Prostate gland (tissue), 2 donors: ENCODE measurements around the gene ATP8B3. TPM values are rescaled to one million over a fixed set of nuclear protein-coding genes. Genes with fewer than 3 reads are reported as not detected.
"Not testable (repeated sequence)": the region's sequence is repeated elsewhere in the genome, so short reads cannot be mapped to it uniquely, and the experiment has no call there.

Experiments used
- DNase-seq: peaks from one replicate; pipeline ENCODE4 v3.0.0-alpha.2; 2019; ENCODE audit warnings: low spot score
- H3K27ac ChIP-seq, 2 donors: fragments of 200-600 bp; sonication (generic); 2 replicates each; pipeline ENCODE4 v1.5.1; 2017 to 2019
- H3K27me3 ChIP-seq: fragments of 200-600 bp; sonication (generic); replicated peaks from 2 replicates; pipeline ENCODE4 v1.5.1; 2019; ENCODE audit not compliant: insufficient read depth
- H3K36me3 ChIP-seq, 2 donors: fragments of 200-600 bp; sonication (generic); 1 replicate in 1 of 2; 2 replicates in 1 of 2; pipeline versions ENCODE4 v1.5.1 to v1.8.1; 2017 to 2019
- H3K4me1 ChIP-seq: fragments of 200-600 bp; sonication (generic); replicated peaks from 2 replicates; pipeline ENCODE4 v1.5.1; 2019
- H3K4me3 ChIP-seq, 2 donors: fragments of 200-600 bp; sonication (generic); 2 replicates each; pipeline ENCODE4 v1.5.1; 2017 to 2019
- H3K9me3 ChIP-seq: fragments of 200-600 bp; sonication (generic); 2 replicates; pipeline ENCODE4 v1.5.1; 2017
- CTCF ChIP-seq, 4 experiments: fragments of 200-600 bp in 2 of 4; fragments of 450-650 bp in 2 of 4; sonication (generic) in 2 of 4; IDR thresholded peaks; 1 replicate in 3 of 4; 2 replicates in 1 of 4; pipeline ENCODE4 v1.5.1; 2016 to 2019; ENCODE audit warnings: antibody characterized with exemption in 4 of 4, mild to moderate bottlenecking in 2 of 4, moderate library complexity in 2 of 4
- POLR2A ChIP-seq: fragments of 450-650 bp; IDR thresholded peaks from one replicate; pipeline ENCODE4 v1.6.1; 2016; ENCODE audit warnings: antibody characterized with exemption, mild to moderate bottlenecking
- POLR2AphosphoS5 ChIP-seq: sonication (generic); formaldehyde crosslinking; IDR thresholded peaks from one replicate; pipeline ENCODE4 v1.6.1; 2017; ENCODE audit warnings: antibody characterized with exemption
- WGBS: methylation state at CpG from one replicate; pipeline ENCODE4 v1.1.5; 2018; 5-methylcytosine and 5-hydroxymethylcytosine counted together
- intact Hi-C: fragments of 100-400 bp; cut with DNase I; formaldehyde crosslinking; loops from one replicate; pipeline ENCODE4 v1.14.2; 2022
- total RNA-seq, 2 donors: library from RNA; depleted of rRNA; stranded (reverse); fragments of >200 nt; gene quantifications; one replicate each; pipeline ENCODE4 v1.1.0, GENCODE V29; 2016

ATP8B3 gene
- total RNA-seq, 2 donors from 2014 or later, result 0.18 to 4.7 TPM

DNA sequence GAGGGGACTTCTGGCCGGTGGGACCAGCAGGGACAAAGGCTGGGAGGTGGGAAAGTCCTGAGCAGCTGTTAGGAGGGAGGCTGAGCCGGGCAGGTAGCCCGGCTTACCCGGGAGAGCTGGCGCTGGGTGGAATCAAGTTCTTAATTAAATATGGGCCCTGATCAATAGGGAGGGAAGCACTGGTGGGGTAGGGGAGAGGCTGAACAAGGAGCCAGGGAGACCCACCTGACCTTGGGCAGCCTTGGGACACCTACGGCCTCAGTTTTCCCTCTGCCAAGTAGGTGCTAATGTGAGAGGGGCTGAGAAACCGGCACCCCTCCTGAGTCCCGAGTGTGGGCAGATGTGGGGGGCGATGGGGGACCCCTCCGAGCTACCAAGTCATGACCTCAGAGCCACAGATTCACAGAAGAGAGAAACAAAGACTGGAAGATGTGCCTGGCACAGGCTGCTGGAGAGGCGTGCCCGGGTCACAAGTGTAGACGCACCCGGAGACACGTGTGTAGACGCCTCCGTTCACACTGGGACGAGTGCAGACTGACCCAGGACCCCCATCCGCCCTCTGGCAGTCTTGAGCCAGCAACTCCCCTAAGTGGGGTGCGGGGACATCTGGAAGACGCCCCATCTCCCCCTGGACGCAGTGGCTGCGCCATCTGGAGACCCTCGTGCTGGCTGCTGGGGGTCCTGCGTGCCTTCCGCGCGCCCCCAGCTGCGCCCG lies 50.4 kb downstream of the ATP8B3 start:
- intact Hi-C loops, result loop anchor here (10.0 kb wide), 1 partner anchor 217 kb away; no protein-coding TSS in a partner anchor
- no peak for DNase-seq
- no peak overlapping the region for H3K27ac ChIP-seq
- no peaks in the 10 kb centered on the region for H3K4me1 ChIP-seq
- H3K36me3 ChIP-seq, result no peaks in the 10 kb centered on the region
- H3K9me3 ChIP-seq, result no peaks in the 10 kb centered on the region
- 3% methylated on average over 24 of the region's 30 CpGs for WGBS
- H3K27me3 ChIP-seq, result peaks cover 81% of the 10 kb centered on the region
- no peak overlapping the region for H3K4me3 ChIP-seq
- TF ChIP-seq POLR2AphosphoS5 (no peak), POLR2A (no peak), CTCF (IDR thresholded peaks at IDR 0.05) (no peak)

DNA sequence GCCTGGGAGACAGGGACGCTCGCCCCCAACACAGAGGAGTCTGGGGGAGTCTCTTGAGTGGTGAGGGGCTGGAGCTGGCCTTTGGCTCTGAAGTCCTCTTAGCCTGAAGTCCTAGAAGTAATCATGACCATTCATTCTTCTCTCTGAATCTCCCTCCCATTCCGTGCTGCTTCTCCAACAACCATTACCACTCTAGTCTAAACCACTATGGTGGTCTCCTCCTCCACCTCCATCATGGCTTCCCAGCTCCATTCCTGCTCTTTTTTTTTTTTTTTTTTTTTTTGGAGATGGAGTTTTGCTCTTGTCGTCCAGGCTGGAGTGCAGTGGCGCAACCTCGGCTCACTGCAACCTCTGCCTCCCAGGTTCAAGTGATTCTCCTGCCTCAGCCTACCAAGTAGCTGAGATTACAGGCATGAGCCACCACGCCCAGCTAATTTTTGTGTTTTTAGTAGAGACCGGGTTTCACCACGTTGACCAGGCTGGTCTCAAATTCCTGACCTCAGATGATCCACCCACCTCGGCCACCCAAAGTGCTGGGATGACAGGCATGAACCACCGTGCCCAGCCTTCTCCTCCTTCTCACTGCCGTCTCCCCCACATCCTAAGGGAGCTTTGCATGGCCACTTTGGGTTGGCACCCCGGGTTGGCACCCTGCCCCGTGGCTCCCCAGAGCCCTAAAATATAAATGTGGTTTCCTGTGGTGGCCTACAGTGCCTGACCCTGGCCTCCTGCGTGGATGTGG lies 51.1 kb downstream of the ATP8B3 start:
- not testable (repeated sequence) for DNase-seq, H3K4me1 ChIP-seq, H3K4me3 ChIP-seq, H3K36me3 ChIP-seq, H3K27ac ChIP-seq, H3K9me3 ChIP-seq
- WGBS, result 13% methylated on average over 15 of the region's 15 CpGs
- intact Hi-C loops, result loop anchor here (10.0 kb wide), 1 partner anchor 216 kb away; no protein-coding TSS in a partner anchor
- H3K27me3 ChIP-seq, result peaks cover 83% of the 10 kb centered on the region

DNA sequence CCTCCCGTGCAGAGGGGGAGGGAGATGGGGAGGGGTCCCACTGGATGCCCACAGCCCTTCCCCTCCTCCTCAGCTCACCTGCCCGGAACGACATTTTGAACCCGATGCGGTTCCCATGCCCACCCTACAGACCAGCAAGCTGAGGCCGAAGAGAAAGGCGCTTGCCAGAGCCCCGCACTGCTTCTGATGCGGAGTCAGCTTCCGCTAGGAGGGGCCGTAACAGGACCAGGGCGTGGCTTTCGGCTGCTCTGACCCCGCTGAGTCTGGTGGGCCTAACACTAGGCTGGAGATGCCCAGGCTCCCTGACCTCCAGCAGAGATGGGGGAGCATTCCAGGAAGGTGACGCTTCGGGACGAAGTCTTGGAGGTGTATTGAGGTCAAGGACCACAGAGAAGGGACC lies 52.1 kb downstream of the ATP8B3 start:
- Histone ChIP-seq H3K4me3 (no peak overlapping the region), H3K4me1 (no peaks in the 10 kb centered on the region), H3K9me3 (no peaks in the 10 kb centered on the region), H3K36me3 (no peaks in the 10 kb centered on the region), H3K27ac (no peak overlapping the region), H3K27me3 (peaks cover 83% of the 10 kb centered on the region)
- no peak for DNase-seq
- 5% methylated on average over 12 of the region's 17 CpGs for WGBS
- no peak for TF ChIP-seq POLR2AphosphoS5
- TF ChIP-seq CTCF (IDR thresholded peaks at IDR 0.05), result no peak
- TF ChIP-seq POLR2A, result no peak
- intact Hi-C loops, result loop anchor here (10.0 kb wide), 1 partner anchor 215 kb away; no protein-coding TSS in a partner anchor

DNA sequence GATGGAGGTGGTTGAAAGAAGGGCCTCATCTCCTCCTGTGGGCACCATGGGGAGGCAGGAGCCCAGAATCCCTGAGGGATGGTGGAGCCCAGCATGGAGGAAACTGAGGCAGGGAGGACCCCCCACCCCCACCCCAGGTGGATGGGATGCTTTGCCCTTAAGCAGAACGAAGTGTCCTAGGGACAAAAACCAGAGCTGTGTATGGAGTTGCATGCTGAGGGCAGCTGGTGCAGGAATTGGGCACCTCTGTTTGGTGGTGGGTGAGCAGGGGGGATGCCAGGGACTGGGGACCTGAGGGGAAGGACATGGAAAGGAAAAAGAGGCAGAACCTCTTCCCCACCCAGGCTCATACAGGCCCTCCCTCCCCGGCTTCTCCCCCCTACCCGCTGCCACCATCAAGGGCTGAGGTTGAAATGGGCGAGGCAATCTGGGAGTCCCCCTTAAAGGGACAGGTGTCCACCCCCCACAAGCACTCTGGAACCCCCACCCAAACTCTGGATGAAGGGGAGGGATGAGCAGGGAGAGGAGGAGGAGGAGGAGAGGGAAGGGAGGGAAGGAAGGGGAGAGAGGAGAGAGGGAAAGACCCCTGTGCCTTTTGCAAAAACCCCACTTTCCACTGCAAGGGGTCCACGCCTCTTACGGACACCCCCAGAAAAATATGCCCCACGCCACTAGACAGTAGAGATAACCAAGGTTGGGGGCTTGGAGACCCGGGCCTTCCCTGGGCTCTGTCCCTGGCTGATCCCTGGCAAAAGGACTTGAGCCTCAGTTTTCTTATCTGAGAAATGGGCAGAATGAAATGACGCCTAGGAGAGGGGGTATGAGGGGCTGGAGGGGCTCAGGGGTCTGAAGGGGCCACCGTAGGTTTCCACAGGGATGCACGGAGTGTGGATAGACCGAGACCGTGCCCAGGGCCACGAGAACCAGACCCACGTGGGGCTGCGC lies 52.8 kb downstream of the ATP8B3 start:
- Histone ChIP-seq H3K4me1 (no peaks in the 10 kb centered on the region), H3K36me3 (no peaks in the 10 kb centered on the region), H3K9me3 (no peaks in the 10 kb centered on the region), H3K27me3 (peaks cover 82% of the 10 kb centered on the region), H3K4me3 (no peak overlapping the region), H3K27ac (no peak overlapping the region)
- no peak for TF ChIP-seq CTCF (IDR thresholded peaks at IDR 0.05)
- no peak for TF ChIP-seq POLR2A
- TF ChIP-seq POLR2AphosphoS5, result no peak
- no peak for DNase-seq
- intact Hi-C loops, result no loop called here
- WGBS, result 19% methylated on average over 16 of the region's 16 CpGs

GRCh38 chr19:1758231-1758577 lies 53.9 kb downstream of the ATP8B3 start:
- H3K27me3 ChIP-seq, result peaks cover 75% of the 10 kb centered on the region
- H3K4me1 ChIP-seq, result no peaks in the 10 kb centered on the region
- 11% methylated on average over 10 of the region's 10 CpGs for WGBS
- no peak for TF ChIP-seq POLR2A
- TF ChIP-seq POLR2AphosphoS5, result no peak
- TF ChIP-seq CTCF (IDR thresholded peaks at IDR 0.05), result no peak
- no peak for DNase-seq
- intact Hi-C loops, result no loop called here
- no peak overlapping the region for H3K4me3 ChIP-seq
- no peaks in the 10 kb centered on the region for H3K9me3 ChIP-seq
- no peak overlapping the region for H3K27ac ChIP-seq
- H3K36me3 ChIP-seq, result no peaks in the 10 kb centered on the region
